ENCODE data around the gene RND3. TPM values are rescaled to one million over a fixed set of nuclear protein-coding genes. Genes with fewer than 3 reads are reported as not detected.

RND3 gene
- total RNA-seq, 1 donor from 2014 or later = 22.1 TPM

DNA sequence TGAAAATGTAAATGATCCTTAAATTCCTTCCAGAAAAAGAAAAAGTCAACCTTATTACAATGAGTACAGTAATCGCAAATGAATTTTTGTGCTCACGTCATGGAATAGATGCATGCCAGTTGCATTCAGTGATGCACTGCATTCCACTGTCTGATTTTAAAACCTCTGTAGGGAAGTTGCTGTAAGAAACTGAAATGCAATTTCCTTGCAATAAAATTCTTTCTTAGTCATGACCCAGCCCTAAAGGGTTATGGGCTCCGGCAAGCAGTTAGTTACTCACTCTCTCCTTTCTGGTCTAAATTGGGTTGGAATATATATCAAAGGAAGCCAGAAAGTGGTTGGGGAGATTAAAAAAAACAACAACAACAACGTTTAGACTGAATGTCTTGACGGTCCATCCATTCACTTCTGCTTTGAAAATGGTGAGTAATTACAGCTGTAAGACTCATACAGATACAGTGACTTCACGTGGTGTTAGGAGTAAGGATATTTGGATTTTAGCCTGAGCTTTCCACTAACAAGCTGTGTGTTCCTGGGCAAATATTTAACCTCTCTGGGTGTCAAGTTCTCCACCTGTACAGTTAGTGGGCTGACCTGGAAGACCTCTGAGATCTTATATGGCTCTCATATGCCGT lies 8.6 kb upstream of the RND3 start:
- ATAC-seq (no peak), DNase-seq (ENCODE audit: missing footprints) (no peak)
- intact Hi-C loops (cut with DNase I) = no loop called here

DNA sequence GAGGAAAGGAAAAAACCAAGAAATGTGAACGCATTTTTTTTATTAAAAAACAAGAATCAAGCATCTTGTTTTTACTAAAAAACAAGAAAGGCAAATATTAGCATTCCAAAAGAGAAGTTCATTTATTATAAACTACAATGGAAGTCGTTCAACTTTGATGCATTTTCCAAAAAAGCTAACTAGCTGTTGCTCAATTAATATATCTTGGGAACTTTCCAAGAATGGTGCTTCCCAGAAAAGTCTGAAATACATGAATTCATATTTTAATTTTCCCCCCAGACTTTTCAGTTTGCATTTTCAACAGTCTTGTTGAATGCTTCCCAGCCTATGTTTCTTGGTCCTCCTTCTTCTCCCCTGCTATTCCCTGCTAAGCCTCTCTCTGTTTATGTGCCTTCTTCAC lies 7.5 kb upstream of the RND3 start:
- intact Hi-C loops (cut with DNase I) = no loop called here
- DNase-seq (ENCODE audit: missing footprints) (no peak), ATAC-seq (no peak)

DNA sequence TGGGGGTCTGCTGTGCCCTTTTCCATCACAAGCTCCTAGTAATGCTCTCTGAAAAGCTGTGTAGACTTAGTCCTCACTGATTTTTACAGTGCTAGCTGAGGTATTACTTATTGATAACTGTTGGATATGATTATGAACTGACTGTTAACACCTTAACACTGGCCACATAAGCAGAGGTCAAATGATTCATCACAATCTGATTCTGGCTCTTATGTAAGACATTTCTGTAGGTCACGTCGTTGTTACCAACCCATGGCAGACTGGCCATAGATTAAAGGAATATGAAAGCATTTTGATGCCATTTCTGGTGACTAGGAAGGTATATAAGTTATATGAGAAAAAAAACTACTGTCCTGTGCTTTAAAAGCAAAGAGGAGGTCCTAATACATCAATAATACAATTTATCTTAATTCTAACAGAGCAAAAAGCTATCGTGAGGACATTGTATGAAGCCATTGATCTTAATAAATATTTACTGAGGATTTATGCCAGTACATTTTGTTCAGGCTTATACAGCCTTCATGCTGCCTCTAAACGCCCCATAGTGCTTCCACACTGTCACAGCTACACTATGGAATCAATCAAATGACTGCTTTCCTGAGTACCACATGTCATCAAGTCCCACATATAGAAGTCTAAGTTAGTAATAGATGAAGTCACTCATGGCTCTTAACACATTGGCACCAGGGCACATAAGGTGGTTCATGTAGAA lies 6.9 kb upstream of the RND3 start:
- DNase-seq (ENCODE audit: missing footprints) = no peak
- intact Hi-C loops (cut with DNase I) = no loop called here
- ATAC-seq = no peak

DNA sequence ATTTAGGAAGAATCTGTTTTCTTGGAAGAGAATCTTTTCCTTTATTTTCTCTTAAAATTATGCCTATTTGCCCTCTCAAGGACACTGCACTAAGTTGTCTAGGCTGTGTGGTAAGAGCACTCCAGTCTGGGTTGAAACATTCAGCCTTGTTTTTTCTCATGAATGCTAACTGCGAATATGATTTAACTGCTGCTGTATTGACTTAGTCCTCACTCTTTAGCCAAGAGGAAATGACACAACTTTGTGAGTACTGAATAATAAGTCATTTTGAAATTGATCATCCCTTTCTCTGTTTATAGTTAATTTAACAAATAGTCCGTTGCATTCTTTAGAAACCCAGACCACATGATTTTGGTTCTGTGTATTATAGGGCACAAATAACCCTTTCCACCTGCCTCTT lies 4.5 kb upstream of the RND3 start:
- DNase-seq (ENCODE audit: missing footprints) (no peak), ATAC-seq (no peak)
- intact Hi-C loops (cut with DNase I) = no loop called here

DNA sequence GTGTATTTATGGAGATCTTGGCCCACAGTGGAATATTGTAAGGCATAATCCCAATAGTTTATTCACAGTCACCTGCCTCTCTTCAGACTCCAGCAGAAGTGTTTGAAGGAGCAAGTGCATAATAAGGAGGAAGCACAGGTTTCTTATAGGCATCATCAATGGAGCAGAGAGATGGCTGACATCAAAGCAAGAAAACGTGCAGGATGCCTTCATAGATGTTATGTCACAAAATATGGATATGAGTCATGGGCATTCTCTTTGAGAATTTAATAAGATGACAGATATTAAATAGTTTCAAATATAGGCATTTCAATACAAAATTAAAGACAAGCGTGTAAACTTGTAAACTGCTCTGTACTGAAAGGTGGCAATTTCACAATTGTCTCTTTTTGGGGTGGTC lies 4.0 kb upstream of the RND3 start:
- DNase-seq (ENCODE audit: missing footprints) (no peak), ATAC-seq (no peak)
- intact Hi-C loops (cut with DNase I) = no loop called here

DNA sequence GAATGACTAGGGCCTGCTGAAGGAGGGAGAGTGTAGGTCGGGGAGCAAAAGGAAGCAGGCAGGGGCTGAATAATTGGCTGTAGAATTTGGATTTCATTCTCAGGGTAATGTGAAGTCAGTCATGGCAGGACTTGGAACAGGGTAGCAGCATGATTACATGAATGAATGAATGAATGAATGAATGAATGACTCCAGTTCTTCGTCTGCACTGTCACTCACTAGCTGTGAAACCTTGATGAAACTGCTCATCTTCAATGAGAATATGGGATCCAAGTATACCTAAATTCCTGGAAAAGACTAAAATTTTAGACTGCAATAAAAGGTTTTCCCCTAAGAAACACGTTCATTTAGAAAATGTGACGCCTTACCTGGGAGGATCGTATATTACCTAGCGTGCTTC lies 3.0 kb upstream of the RND3 start:
- no peak for DNase-seq (ENCODE audit: missing footprints)
- intact Hi-C loops (cut with DNase I) = no loop called here
- no peak for ATAC-seq

DNA sequence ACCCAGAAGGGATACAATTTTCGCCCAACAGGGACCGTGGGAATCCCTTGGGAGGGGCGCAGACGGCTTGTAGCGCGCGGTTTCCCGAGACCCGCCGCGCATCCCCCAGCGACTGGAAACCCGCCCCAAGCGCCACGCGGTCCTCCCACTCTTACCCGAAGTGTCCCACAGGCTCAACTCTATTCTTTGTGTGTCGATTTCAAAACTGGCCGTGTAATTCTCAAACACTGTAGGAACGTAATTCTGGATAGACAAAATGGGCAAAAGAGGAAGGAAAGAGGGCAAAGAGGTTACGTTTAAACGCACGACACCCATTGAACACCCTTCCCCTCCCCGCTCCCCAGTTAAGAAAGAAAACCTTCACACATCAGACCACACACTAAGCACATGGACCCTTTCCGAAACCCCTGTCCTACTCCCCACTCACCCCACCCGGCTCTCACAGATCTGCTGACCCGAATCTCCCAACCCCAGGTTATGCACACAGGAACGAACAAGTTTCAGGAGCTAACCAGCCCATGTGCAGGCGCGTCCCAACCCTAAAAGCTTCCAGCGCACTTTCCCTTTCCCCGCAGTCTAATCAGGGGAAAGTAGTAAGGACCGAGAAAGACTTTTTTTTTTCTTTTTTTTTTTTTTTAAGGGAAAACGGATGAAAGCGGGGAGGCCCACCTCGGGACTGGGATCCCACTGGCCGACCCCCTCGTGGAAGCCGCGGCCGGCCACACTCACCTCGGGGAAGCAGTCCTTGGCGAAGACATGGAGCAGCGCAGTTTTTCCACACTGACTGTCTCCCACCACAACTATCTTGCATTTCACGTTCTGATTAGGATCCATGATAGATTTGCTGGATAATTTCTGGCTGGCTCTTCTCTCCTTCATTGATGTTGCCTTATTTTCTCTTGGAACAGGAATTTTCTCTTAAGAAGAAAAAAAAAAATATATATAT lies 655 bp downstream of the RND3 start:
- peak; percentile 21 for ATAC-seq
- DNase-seq (ENCODE audit: missing footprints) = peak; percentile 63
- intact Hi-C loops (cut with DNase I) = loop anchor here (2.0 to 5.0 kb wide), 4 partner anchors 62 to 690 kb away; no protein-coding TSS in a partner anchor

DNA sequence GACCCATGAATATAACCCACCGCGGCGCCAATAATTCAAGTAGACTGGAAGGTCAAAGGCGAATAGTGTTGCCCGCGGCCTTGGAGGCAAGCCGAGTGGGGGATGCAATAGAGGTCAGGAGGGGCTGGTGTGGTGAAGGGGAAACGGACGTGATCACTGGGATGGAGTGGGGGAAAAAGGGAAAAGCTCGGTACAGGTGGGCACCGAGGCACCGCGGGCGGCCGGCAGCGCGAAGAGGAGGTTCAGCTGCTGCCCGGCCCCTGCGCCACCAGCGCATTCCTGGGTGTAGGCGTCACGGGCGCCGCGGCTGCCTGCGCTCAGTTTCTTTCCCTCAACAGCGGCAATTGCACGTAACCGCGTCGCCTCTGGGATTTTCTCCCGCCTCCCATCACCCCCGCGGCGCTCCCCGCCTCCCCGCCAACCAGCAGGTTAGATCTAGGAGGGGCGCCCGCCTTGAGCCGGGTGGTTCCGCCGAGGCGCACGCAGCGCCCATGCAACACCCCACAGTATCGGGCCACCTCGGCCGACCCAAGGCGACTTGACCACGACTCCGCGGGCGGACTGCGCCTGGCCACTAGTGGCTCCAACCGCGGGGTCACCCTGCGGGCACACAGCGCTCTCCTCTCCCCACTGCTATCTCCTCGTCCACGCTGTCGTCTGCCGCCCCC lies 1.5 kb downstream of the RND3 start:
- DNase-seq (ENCODE audit: missing footprints) (peak; percentile 86), ATAC-seq (peak; percentile 74)
- intact Hi-C loops (cut with DNase I) = loop anchor here (2.0 to 5.0 kb wide), 5 partner anchors 61 to 889 kb away; no protein-coding TSS in a partner anchor

DNA sequence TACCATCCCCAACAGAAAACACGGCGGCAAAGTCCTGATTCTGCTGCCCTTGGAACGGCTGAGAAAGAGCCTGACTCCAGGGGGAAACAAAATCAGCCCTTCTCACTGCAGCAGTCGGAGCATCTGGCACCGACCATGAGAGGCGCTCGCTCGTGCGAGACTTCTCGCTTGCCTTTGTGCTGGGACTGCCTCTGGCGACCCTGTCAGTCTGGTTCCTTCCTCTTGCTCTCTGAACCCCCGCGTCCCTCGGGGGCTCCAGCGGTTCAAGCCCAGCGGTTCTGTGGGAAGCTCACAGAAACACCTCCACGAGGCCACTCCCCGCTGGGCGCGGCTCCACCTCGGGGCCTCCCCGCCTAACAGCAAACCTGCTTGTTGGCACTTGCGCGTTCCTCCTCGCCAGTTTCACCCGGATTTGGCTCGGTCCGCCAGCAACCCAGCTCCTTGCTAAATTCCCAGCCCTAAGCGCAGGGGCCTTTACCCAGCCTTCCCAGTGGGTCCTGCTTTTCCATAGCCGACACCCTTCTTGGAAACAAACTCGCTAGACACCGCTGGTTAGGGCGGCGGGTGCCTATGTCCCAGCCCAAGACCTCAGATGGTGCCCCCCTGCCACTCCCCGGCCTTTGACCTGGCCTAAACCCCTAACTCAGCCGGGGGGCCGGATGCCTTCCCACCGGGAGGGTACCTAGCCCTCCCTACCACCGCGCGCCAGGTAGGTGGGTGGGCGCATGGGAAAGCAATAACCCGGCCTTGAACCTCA lies 2.2 kb downstream of the RND3 start:
- ATAC-seq (peak; percentile 50), DNase-seq (ENCODE audit: missing footprints) (peak; percentile 86)
- intact Hi-C loops (cut with DNase I) = loop anchor here (2.0 to 5.0 kb wide), 3 partner anchors 188 to 888 kb away; no protein-coding TSS in a partner anchor

DNA sequence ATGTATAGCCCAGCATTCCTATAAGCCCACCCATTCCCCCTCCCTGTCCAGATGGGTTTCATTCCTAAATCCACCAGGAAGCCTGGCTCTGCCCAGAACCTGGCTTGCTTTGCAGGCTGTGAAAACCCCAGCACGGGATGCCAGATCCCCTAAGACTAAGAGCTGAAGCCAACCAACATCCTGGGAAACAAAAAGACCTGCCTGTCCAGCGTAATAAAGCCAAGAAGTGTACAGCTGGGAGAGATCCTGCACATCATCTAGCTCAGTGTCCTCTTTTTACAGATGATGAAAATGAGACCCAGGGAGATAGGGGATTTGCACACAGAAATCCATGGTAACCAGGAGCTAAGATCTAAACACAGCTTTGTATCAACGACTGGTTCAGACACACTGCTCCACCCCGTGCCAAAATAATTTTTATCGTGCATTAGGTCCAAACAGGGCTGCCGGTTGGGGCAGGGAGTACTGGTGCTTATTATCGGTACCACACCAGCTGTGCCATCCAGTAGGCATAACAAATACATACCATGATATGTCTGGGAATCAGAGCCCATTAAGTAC lies 2.9 kb downstream of the RND3 start:
- DNase-seq (ENCODE audit: missing footprints) (no peak), ATAC-seq (no peak)
- intact Hi-C loops (cut with DNase I) = loop anchor here (2.0 to 5.0 kb wide), 3 partner anchors 187 to 888 kb away; no protein-coding TSS in a partner anchor

DNA sequence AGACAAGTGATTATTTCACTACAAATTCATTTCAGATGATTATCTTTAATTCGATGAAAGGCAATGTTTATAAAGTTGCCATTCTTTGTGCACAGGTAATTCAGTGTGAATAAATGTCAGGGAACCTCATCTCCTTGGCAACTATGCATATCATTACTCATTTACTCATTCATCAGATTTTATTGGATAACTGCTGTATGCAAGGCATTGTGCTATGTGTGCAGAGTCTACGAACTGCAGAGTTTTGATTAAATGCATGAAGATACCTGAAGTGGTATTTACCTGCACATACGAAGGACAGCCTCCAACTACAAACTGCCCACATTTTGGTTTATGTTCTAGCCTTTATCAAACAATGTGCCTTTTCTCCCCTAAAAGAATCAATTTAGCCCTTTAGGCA lies 3.5 kb downstream of the RND3 start:
- DNase-seq (ENCODE audit: missing footprints) (no peak), ATAC-seq (no peak)
- intact Hi-C loops (cut with DNase I) = loop anchor here (2.0 kb wide), 1 partner anchor 887 kb away; no protein-coding TSS in a partner anchor

DNA sequence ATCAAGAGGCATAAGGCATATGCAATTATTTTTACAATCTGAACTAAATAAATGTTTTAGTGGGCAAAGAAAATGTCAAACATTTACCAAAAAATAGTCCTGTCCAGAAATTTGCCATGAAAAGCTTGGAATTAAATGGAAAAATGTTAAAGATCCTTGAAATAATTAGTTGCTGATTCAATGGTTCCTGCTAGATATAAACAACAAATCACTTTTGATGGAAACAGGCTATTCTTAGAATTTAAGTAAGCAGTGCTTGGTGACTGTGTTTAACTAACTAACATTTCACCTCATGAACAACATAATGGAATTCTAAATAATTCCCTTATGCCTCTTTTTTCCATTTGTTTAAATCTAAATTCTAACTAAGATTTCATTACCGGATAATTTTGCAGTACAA lies 3.9 kb downstream of the RND3 start:
- no peak for DNase-seq (ENCODE audit: missing footprints)
- no peak for ATAC-seq
- intact Hi-C loops (cut with DNase I) = no loop called here

DNA sequence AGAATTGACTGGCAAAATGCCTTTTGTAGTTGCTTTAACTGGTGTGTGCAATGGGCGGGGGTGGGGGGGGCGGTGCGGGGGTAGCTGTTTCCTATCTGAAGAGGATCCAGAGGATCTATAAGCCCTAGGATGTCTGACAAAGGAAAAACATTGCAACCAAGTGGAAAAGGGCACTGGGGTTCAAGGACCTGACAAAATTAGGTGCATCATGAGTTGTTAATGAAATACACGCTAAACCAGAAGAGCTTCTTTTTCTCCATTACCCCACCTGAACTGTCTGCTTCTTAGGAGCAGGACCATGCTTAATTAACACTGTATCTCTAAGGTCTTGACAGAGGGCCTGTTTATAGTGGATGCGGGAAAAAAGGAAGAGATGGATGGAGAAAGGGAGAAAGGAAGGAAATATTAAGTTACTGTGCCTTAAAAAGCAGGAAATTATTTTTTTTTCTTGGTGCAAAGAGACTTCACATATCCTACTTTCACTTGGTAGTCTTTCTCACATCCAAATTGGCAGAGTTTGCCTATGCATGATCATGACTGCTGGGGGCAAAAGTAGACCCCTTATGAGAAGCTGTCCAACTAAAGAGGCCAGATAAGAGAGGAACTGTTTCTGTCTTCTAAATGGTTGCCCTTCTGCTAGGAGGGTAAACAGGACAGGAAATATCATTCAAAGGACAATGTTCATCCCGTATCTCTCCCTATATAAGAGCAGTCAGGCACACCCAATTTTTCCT lies 4.6 kb downstream of the RND3 start:
- no peak for DNase-seq (ENCODE audit: missing footprints)
- no peak for ATAC-seq
- intact Hi-C loops (cut with DNase I) = no loop called here

DNA sequence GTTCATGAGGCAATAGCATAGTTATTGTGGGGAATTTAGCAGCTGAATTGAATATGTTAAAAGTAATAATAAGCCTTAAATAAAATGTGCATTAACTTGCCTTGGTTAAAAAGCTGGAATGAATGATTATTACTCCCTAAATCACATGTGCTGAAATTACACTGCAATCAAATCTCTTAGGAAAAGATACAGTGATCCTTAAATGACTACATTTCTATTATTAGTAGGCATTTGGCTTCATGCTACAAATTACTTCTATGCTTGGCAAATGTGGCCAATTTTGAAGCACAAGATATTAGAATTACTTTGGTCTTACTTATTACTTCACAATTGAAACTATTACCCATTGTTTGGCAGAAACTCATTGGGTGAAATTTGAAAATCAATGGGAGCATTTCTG lies 5.4 kb downstream of the RND3 start:
- intact Hi-C loops (cut with DNase I) = no loop called here
- ATAC-seq (no peak), DNase-seq (ENCODE audit: missing footprints) (no peak)

DNA sequence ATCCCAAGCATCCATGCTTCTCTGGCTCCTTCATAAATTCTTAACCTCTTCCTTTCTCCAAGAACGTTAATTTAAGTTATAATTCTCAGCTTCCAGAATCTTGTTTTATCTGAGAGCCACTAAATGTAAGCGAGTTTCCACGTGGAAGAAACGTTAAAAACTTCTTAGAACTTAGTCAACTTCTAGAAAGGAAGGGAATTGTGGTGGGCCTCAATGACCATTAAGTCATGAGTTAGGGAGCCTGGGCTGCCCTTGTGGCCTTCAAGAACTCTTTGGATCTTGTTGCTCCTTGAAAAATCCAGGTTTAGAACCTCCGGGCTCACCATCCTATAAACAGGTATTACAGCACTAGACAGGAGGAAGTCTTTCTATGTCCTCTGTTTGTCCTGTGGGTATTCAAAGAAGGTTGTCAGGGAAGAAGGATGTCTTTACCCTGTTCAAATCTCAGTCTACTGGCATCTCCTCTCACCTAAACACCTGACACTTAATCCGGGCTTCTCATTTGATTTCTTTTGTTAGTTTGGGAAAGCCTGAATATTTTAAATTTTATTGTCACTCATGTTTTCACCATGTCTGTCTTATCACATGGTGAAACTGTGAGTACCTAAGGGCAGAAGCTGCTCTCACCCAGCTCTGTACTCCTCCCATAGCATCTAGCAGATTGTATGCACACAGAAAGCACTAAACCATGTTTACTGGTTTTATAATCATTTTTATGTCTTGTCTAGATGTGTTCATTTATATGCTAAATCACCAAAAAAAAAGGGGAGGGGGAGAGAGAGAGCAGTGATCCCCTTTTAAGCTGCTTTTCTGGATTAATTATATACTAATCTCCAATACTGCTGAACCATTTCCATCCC lies 6.3 kb downstream of the RND3 start:
- intact Hi-C loops (cut with DNase I) = no loop called here
- ATAC-seq = no peak
- no peak for DNase-seq (ENCODE audit: missing footprints)

DNA sequence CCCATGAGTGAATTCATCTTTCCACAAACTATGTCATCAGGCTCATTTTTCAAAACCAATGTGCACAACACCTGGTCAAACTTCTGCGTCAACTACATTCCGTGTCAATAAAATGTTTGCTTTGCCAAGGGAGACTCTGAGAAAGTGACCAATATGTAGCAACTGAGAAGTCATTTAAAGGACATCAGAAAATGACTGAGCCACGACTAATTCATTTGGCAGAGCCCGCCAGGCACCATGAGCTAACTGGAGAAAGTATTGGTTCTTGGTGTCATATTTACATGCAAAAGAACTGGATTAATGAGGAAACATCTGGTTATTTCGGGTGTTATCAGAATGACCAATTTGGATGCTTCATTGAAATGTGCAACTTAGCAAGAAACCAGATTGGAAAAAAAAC lies 7.2 kb downstream of the RND3 start:
- intact Hi-C loops (cut with DNase I) = no loop called here
- DNase-seq (ENCODE audit: missing footprints) = no peak
- ATAC-seq = no peak
